Measurements from ENCODE around the gene TBCCD1. TPM values are rescaled to one million over a fixed set of nuclear protein-coding genes. Genes with fewer than 3 reads are reported as not detected.

The TBCCD1 gene
- total RNA-seq, 2 experiments from 2014 or later, result 7.6 to 8.1 TPM

GRCh38 chr3:186577521-186577920 is 10.4 kb upstream of the TBCCD1 start:
- Mint-ChIP-seq H3K27ac (no peak overlapping the region), H3K4me1 (ENCODE audit: low read depth) (peaks cover 26% of the 10 kb centered on the region), H3K27me3 (no peaks in the 10 kb centered on the region), H3K4me3 (no peak overlapping the region), H3K36me3 (ENCODE audit: low read depth) (peaks cover 91% of the 10 kb centered on the region), H3K9me3 (no peaks in the 10 kb centered on the region)
- CTCF ChIA-PET, result no interaction called here
- POLR2A ChIA-PET, result interaction anchor here (0.7 kb wide), 1 partner anchor 14 kb away, joined by 3 read pairs; no protein-coding TSS in a partner anchor
- Histone ChIP-seq H3K4me3 (ENCODE audit: low read length) (no peak overlapping the region), H3K36me3 (ENCODE audit: insufficient read depth, low read length) (peaks cover 94% of the 10 kb centered on the region), H3K9me3 (ENCODE audit: control insufficient read depth in 1 of 2, insufficient read depth in 1 of 2, low read length in 2 of 2) (no peaks in the 10 kb centered on the region), H3K4me1 (ENCODE audit: insufficient read depth, low read length) (no peaks in the 10 kb centered on the region), H3K27ac (ENCODE audit: low read depth in 1 of 2, low read length in 2 of 2) (no peak overlapping the region), H3K27me3 (ENCODE audit: control insufficient read depth in 1 of 2, insufficient read depth in 2 of 2, low read length in 2 of 2) (no peaks in the 10 kb centered on the region)
- DNase-seq (no peak), ATAC-seq (ENCODE audit: poor library complexity) (no peak)
- intact Hi-C loops (cut with DNase I, micrococcal nuclease), result loop anchor here in 1 of 2 experiments (10.0 kb wide), 2 partner anchors 357 to 567 kb away; partner anchors contain the start of gene ST6GAL1
- TF ChIP-seq CTCF (IDR thresholded peaks at IDR 0.05), result no peak

- Mint-ChIP-seq H3K9me3 (no peaks in the 10 kb centered on the region), H3K27me3 (no peaks in the 10 kb centered on the region), H3K4me1 (ENCODE audit: low read depth) (peaks cover 67% of the 10 kb centered on the region), H3K36me3 (ENCODE audit: low read depth) (peaks cover 71% of the 10 kb centered on the region), H3K27ac (peak overlapping the region; percentile 94), H3K4me3 (peak overlapping the region; percentile 99)
- Histone ChIP-seq H3K36me3 (ENCODE audit: insufficient read depth, low read length) (peaks cover 39% of the 10 kb centered on the region), H3K27me3 (ENCODE audit: control insufficient read depth in 1 of 2, insufficient read depth in 2 of 2, low read length in 2 of 2) (no peaks in the 10 kb centered on the region), H3K9me3 (ENCODE audit: control insufficient read depth in 1 of 2, insufficient read depth in 1 of 2, low read length in 2 of 2) (no peaks in the 10 kb centered on the region), H3K4me3 (ENCODE audit: low read length) (peak overlapping the region; percentile 79), H3K4me1 (ENCODE audit: insufficient read depth, low read length) (peaks cover 29% of the 10 kb centered on the region), H3K27ac (ENCODE audit: low read depth in 1 of 2, low read length in 2 of 2) (no peak overlapping the region)
- DNase-seq (no peak), ATAC-seq (ENCODE audit: poor library complexity) (no peak)
- no peak for TF ChIP-seq CTCF (IDR thresholded peaks at IDR 0.05)
- POLR2A ChIA-PET, result interaction anchor here (1.2 to 3.0 kb wide), 4 partner anchors 210 to 635 kb away, joined by 3 to 59 read pairs (median 30); partner anchors contain the start of genes EIF4A2 and TRA2B
- intact Hi-C loops (cut with DNase I, micrococcal nuclease), result loop anchor here (2.0 to 10.0 kb wide), 6 partner anchors 211 to 984 kb away; partner anchors contain the start of genes EIF4A2 (in 2 of the 2), RFC4 (in 2 of the 2), SENP2 (in 1 of the 2) and ST6GAL1 (in 1 of the 2)
- CTCF ChIA-PET, result interaction anchor here (0.9 to 1.8 kb wide), 2 partner anchors 31 to 45 kb away, joined by 3 to 6 read pairs; no protein-coding TSS in a partner anchor
Measured at GRCh38 chr3:186571644-186572013, 4.5 kb upstream of the TBCCD1 start.

GRCh38 chr3:186570941-186571643 is 4.0 kb upstream of the TBCCD1 start:
- DNase-seq (no peak), ATAC-seq (ENCODE audit: poor library complexity) (no peak)
- ChIA-PET POLR2A (interaction anchor here (0.8 to 3.0 kb wide), 20 partner anchors 9 to 1174 kb away, joined by 3 to 59 read pairs (median 4); partner anchors contain the start of genes BCL6, EIF4A2, RFC4 and RPL39L), CTCF (interaction anchor here (0.9 to 2.2 kb wide), 6 partner anchors 31 to 628 kb away, joined by 3 to 6 read pairs (median 5); partner anchors contain the start of gene RPL39L)
- no peaks in the 10 kb centered on the region for H3K9me3 ChIP-seq (ENCODE audit: control insufficient read depth in 1 of 2, insufficient read depth in 1 of 2, low read length in 2 of 2)
- no peaks in the 10 kb centered on the region for H3K27me3 ChIP-seq (ENCODE audit: control insufficient read depth in 1 of 2, insufficient read depth in 2 of 2, low read length in 2 of 2)
- intact Hi-C loops (cut with DNase I, micrococcal nuclease), result loop anchor here (1.0 to 10.0 kb wide), 7 partner anchors 212 to 984 kb away; partner anchors contain the start of genes EIF4A2 (in 2 of the 2), RFC4 (in 2 of the 2), SENP2 (in 1 of the 2) and ST6GAL1 (in 1 of the 2)
- peak overlapping the region; percentile 99 for H3K4me3 Mint-ChIP-seq
- H3K27ac Mint-ChIP-seq, result peak overlapping the region; percentile 94
- no peak for TF ChIP-seq CTCF (IDR thresholded peaks at IDR 0.05)
- peaks cover 34% of the 10 kb centered on the region for H3K36me3 ChIP-seq (ENCODE audit: insufficient read depth, low read length)
- peaks cover 34% of the 10 kb centered on the region for H3K4me1 ChIP-seq (ENCODE audit: insufficient read depth, low read length)
- H3K27me3 Mint-ChIP-seq, result no peaks in the 10 kb centered on the region
- peak overlapping the region; percentile 86 to 94 for H3K27ac ChIP-seq (ENCODE audit: low read depth in 1 of 2, low read length in 2 of 2)
- peaks cover 72% of the 10 kb centered on the region for H3K4me1 Mint-ChIP-seq (ENCODE audit: low read depth)
- H3K4me3 ChIP-seq (ENCODE audit: low read length), result peak overlapping the region; percentile 79
- no peaks in the 10 kb centered on the region for H3K9me3 Mint-ChIP-seq
- peaks cover 70% of the 10 kb centered on the region for H3K36me3 Mint-ChIP-seq (ENCODE audit: low read depth)
